CD14-positive monocyte (primary cell): ENCODE results near the gene NOG. TPM values are rescaled to one million over a fixed set of nuclear protein-coding genes. Genes with fewer than 3 reads are reported as not detected.

Experiments
- DNase-seq, 3 donors: peaks; one replicate each; pipeline ENCODE4 v3.0.0-alpha.2; 2011 to 2022
- H2AFZ ChIP-seq: 2 replicates; pipeline ENCODE4 v1.6.0; 2012; ENCODE audit warnings: mild to moderate bottlenecking, low read depth, low read length, inconsistent platforms; ENCODE audit not compliant: insufficient read depth, poor library complexity, severe bottlenecking
- H3K27ac ChIP-seq, 2 donors: 1 replicate in 1 of 2; 2 replicates in 1 of 2; pipeline ENCODE4 v1.5.1; 2012 to 2013; ENCODE audit warnings: low read length in 2 of 2, control low read depth in 1 of 2, inconsistent platforms in 1 of 2, low read depth in 1 of 2, mild to moderate bottlenecking in 1 of 2
- H3K27me3 ChIP-seq, 2 donors: one replicate each; pipeline versions ENCODE4 v1.6.0 to v1.6.1; 2011 to 2013; ENCODE audit warnings: low read length in 2 of 2; ENCODE audit not compliant: control insufficient read depth in 2 of 2, insufficient read depth in 2 of 2
- H3K36me3 ChIP-seq, 2 donors: replicated peaks in 1 of 2; 1 replicate in 1 of 2; 2 replicates in 1 of 2; pipeline versions ENCODE4 v1.5.1 to v1.6.1; 2012 to 2013; ENCODE audit warnings: low read length in 2 of 2, control low read depth in 1 of 2, inconsistent platforms in 1 of 2, mild to moderate bottlenecking in 1 of 2; ENCODE audit not compliant: insufficient read depth in 2 of 2, control insufficient read depth in 1 of 2
- H3K4me1 ChIP-seq, 2 donors: 1 replicate in 1 of 2; 2 replicates in 1 of 2; pipeline versions ENCODE4 v1.5.1 to v1.6.1; 2012 to 2013; ENCODE audit warnings: low read length in 2 of 2, control low read depth in 1 of 2, inconsistent platforms in 1 of 2, mild to moderate bottlenecking in 1 of 2, moderate library complexity in 1 of 2; ENCODE audit not compliant: insufficient read depth in 2 of 2, control insufficient read depth in 1 of 2
- H3K4me2 ChIP-seq: replicated peaks from 2 replicates; pipeline ENCODE3; 2012; ENCODE audit warnings: low read length, moderate library complexity, mild to moderate bottlenecking; ENCODE audit not compliant: poor library complexity, severe bottlenecking; ENCODE audit errors: extremely low read depth
- H3K4me3 ChIP-seq, 3 experiments: fragments of 200-600 bp in 1 of 3; sonication (generic) in 1 of 3; replicated peaks in 1 of 3; 1 replicate in 2 of 3; 2 replicates in 1 of 3; pipeline ENCODE4 v1.5.1; 2011 to 2013; ENCODE audit warnings: low read length in 3 of 3, mild to moderate bottlenecking in 3 of 3, control low read depth in 2 of 3, low read depth in 2 of 3, inconsistent platforms in 1 of 3, moderate library complexity in 1 of 3
- H3K79me2 ChIP-seq: 2 replicates; pipeline ENCODE4 v1.6.0; 2012; ENCODE audit warnings: mild to moderate bottlenecking, control low read depth, inconsistent platforms, low read length, moderate library complexity; ENCODE audit not compliant: insufficient read depth
- H3K9ac ChIP-seq: 2 replicates; pipeline ENCODE4 v1.6.0; 2017; ENCODE audit warnings: low read length, mild to moderate bottlenecking; ENCODE audit not compliant: insufficient read depth, poor library complexity, severe bottlenecking
- H3K9me3 ChIP-seq, 2 donors: replicated peaks in 1 of 2; 1 replicate in 1 of 2; 2 replicates in 1 of 2; pipeline versions ENCODE4 v1.5.1 to v1.6.1; 2012 to 2013; ENCODE audit warnings: low read length in 2 of 2, control low read depth in 1 of 2; ENCODE audit not compliant: control insufficient read depth in 1 of 2, insufficient read depth in 1 of 2
- H4K20me1 ChIP-seq: 2 replicates; pipeline ENCODE4 v1.6.0; 2012; ENCODE audit warnings: mild to moderate bottlenecking, low read length, control low read depth, moderate library complexity; ENCODE audit not compliant: insufficient read depth
- H3K27ac Mint-ChIP-seq, 7 donors: one replicate each; pipeline ENCODE4 v1.8.0; 2020; ENCODE audit warnings: mild to moderate bottlenecking in 7 of 7, mixed read lengths in 7 of 7, moderate library complexity in 6 of 7, inconsistent platforms in 2 of 7
- H3K27me3 Mint-ChIP-seq, 3 donors: one replicate each; pipeline ENCODE4 v1.8.0; 2021 to 2022; ENCODE audit warnings: low read depth in 3 of 3, mild to moderate bottlenecking in 3 of 3, mixed read lengths in 3 of 3, moderate library complexity in 3 of 3, inconsistent platforms in 1 of 3
- H3K36me3 Mint-ChIP-seq, 2 donors: one replicate each; pipeline ENCODE4 v1.8.0; 2020; ENCODE audit warnings: mixed read lengths in 2 of 2, inconsistent platforms in 1 of 2, mild to moderate bottlenecking in 1 of 2
- H3K4me1 Mint-ChIP-seq: one replicate; pipeline ENCODE4 v1.8.0; 2020; ENCODE audit warnings: mild to moderate bottlenecking, mixed read lengths
- H3K4me3 Mint-ChIP-seq, 2 donors: one replicate each; pipeline ENCODE4 v1.8.0; 2020; ENCODE audit warnings: mild to moderate bottlenecking in 2 of 2, mixed read lengths in 2 of 2, moderate library complexity in 1 of 2
- H3K9me3 Mint-ChIP-seq, 7 donors: one replicate each; pipeline ENCODE4 v1.8.0; 2020 to 2022; ENCODE audit warnings: mixed read lengths in 7 of 7, mild to moderate bottlenecking in 6 of 7, moderate library complexity in 6 of 7, inconsistent platforms in 2 of 7
- WGBS: methylation state at CpG from one replicate; pipeline ENCODE4 v1.1.5; 2013; ENCODE audit warnings: missing lambda C conversion rate; ENCODE audit not compliant: insufficient coverage; 5-methylcytosine and 5-hydroxymethylcytosine counted together
- intact Hi-C, 2 donors: fragments of 100-400 bp; cut with micrococcal nuclease; formaldehyde crosslinking; loops; one replicate each; pipeline versions ENCODE4 v1.15.0 to v1.15.1; 2023
- polyA plus RNA-seq, 3 donors: library from polyadenylated mRNA; depleted of rRNA in 1 of 3; unstranded in 2 of 3; stranded (reverse) in 1 of 3; fragments of 300-500 nt in 2 of 3; fragments of >200 nt in 1 of 3; fragmentation: Illumina TruSeq in 2 of 3; gene quantifications; 1 replicate in 2 of 3; 2 replicates in 1 of 3; pipeline ENCODE4 v1.2.3, GENCODE V29; 2012 to 2021
- TF ChIP-seq, protein P1 (sequence below): fragments of 200-600 bp; IDR thresholded peaks from one replicate; pipeline ENCODE4 v1.8.0; 2022; ENCODE audit warnings: antibody characterized with exemption, mild to moderate bottlenecking

The NOG gene
- polyA plus RNA-seq, 3 donors: 0.11 to 0.27 TPM; not detected in 1

DNA sequence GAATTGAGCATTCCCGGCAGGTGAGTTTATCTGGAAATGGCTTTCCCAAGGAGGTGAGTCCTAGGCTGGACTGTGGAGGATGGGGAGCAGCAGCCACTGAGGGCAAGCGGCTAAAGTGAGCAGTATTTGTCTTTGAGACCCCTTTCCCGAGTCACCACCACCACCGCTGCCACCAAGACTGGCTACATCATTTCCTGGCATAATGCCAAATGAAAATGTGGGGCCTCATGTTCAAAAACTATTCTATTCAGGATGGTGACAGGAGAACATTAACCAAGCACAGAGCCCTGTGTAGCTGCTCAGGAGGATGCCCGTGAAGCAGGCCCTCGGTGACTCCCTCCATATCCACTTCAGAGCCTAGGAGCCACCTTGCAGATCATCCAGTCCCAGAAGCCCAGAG lies 46.0 kb downstream of the NOG start:
- H3K36me3 ChIP-seq: no peaks in the 10 kb centered on the region
- Mint-ChIP-seq H3K9me3 (peaks cover 0 to 2% (median 0%) of the 10 kb centered on the region in 7 donors), H3K4me3 (no peak overlapping the region), H3K27ac (no peak overlapping the region), H3K36me3 (no peaks in the 10 kb centered on the region), H3K27me3 (peaks cover 0 to 2% (median 1%) of the 10 kb centered on the region in 3 donors), H3K4me1 (peaks cover 12% of the 10 kb centered on the region)
- 95% methylated on average over 4 of the region's 6 CpGs for WGBS
- H3K79me2 ChIP-seq: no peaks in the 10 kb centered on the region
- intact Hi-C loops: no loop called here
- no peak overlapping the region for H3K9ac ChIP-seq
- peaks cover 0 to 5% of the 10 kb centered on the region in 2 donors for H3K4me1 ChIP-seq
- H4K20me1 ChIP-seq: no peaks in the 10 kb centered on the region
- no peak overlapping the region for H3K4me3 ChIP-seq
- no peak for DNase-seq
- no peaks in the 10 kb centered on the region for H3K9me3 ChIP-seq
- H3K27me3 ChIP-seq: no peaks in the 10 kb centered on the region
- TF ChIP-seq, protein P1, sequence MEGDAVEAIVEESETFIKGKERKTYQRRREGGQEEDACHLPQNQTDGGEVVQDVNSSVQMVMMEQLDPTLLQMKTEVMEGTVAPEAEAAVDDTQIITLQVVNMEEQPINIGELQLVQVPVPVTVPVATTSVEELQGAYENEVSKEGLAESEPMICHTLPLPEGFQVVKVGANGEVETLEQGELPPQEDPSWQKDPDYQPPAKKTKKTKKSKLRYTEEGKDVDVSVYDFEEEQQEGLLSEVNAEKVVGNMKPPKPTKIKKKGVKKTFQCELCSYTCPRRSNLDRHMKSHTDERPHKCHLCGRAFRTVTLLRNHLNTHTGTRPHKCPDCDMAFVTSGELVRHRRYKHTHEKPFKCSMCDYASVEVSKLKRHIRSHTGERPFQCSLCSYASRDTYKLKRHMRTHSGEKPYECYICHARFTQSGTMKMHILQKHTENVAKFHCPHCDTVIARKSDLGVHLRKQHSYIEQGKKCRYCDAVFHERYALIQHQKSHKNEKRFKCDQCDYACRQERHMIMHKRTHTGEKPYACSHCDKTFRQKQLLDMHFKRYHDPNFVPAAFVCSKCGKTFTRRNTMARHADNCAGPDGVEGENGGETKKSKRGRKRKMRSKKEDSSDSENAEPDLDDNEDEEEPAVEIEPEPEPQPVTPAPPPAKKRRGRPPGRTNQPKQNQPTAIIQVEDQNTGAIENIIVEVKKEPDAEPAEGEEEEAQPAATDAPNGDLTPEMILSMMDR: no peak
- H3K4me2 ChIP-seq: no peak overlapping the region
- no peak overlapping the region for H2AFZ ChIP-seq
- H3K27ac ChIP-seq: no peak overlapping the region

DNA sequence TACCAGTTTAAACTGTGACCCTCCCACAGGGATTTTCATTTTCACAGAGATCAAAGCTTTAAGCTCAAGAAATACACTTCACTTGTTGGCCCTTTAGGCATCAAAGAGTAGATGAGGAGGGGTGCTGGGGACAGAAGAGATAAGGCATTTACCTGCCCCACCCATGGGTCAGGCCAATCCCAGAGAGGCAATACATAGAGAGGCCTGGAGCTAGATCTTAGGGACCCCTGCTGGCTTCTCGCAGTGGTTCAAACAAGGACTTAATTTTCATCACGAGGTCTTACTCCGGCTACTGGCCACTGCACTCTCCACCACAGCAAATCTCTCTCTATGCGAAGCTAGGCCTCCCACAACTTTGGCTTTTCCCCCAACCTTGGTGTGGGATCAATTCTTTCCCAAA lies 46.6 kb downstream of the NOG start:
- Mint-ChIP-seq H3K27me3 (peaks cover 0 to 2% (median 1%) of the 10 kb centered on the region in 3 donors), H3K9me3 (peaks cover 0 to 2% (median 0%) of the 10 kb centered on the region in 7 donors), H3K27ac (no peak overlapping the region), H3K4me1 (peaks cover 12% of the 10 kb centered on the region), H3K36me3 (no peaks in the 10 kb centered on the region), H3K4me3 (no peak overlapping the region)
- Histone ChIP-seq H3K27ac (no peak overlapping the region), H3K9ac (no peak overlapping the region), H3K79me2 (no peaks in the 10 kb centered on the region), H3K27me3 (no peaks in the 10 kb centered on the region), H2AFZ (no peak overlapping the region), H3K9me3 (no peaks in the 10 kb centered on the region), H4K20me1 (no peaks in the 10 kb centered on the region), H3K4me1 (peaks cover 0 to 5% of the 10 kb centered on the region in 2 donors), H3K4me2 (no peak overlapping the region), H3K36me3 (no peaks in the 10 kb centered on the region), H3K4me3 (no peak overlapping the region)
- DNase-seq: no peak
- WGBS: 83% methylated on average over 2 of the region's 4 CpGs
- intact Hi-C loops: no loop called here
- TF ChIP-seq, protein P1: no peak
